Measurements from ENCODE around the gene MAPKAPK2. TPM values are rescaled to one million over a fixed set of nuclear protein-coding genes. Genes with fewer than 3 reads are reported as not detected.

The MAPKAPK2 gene
- total RNA-seq, 1 experiment from 2014 or later = 54.9 TPM

- TF ChIP-seq ZBTB21 (CRISPR knock-in tag; IDR thresholded peaks at IDR 0.05; ENCODE audit: borderline replicate concordance) (no peak), ZNF138 (CRISPR knock-in tag; conservative IDR thresholded peaks at IDR 0.05) (no peak), TEAD4 (CRISPR knock-in tag; IDR thresholded peaks at IDR 0.05) (no peak), ZNF396 (CRISPR knock-in tag; IDR thresholded peaks at IDR 0.05; ENCODE audit: borderline replicate concordance) (no peak), GRHL2 (CRISPR knock-in tag; IDR thresholded peaks at IDR 0.05; ENCODE audit: insufficient replicate concordance, severe bottlenecking) (no peak), MAX (CRISPR knock-in tag; IDR thresholded peaks at IDR 0.05) (no peak)
- TF ChIP-seq, protein P1, sequence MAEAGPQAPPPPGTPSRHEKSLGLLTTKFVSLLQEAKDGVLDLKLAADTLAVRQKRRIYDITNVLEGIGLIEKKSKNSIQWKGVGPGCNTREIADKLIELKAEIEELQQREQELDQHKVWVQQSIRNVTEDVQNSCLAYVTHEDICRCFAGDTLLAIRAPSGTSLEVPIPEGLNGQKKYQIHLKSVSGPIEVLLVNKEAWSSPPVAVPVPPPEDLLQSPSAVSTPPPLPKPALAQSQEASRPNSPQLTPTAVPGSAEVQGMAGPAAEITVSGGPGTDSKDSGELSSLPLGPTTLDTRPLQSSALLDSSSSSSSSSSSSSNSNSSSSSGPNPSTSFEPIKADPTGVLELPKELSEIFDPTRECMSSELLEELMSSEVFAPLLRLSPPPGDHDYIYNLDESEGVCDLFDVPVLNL (CRISPR knock-in tag; IDR thresholded peaks at IDR 0.05; ENCODE audit: borderline replicate concordance, low read depth) = no peak
- Mint-ChIP-seq H3K9me3 (no peaks in the 10 kb centered on the region), H3K27me3 (ENCODE audit: low read depth) (peaks cover 10% of the 10 kb centered on the region), H3K4me3 (no peak overlapping the region), H3K4me1 (peaks cover 2% of the 10 kb centered on the region), H3K36me3 (peaks cover 11% of the 10 kb centered on the region), H3K27ac (no peak overlapping the region)
- ChIA-PET POLR2A (no interaction called here), CTCF (interaction anchor here (1.3 kb wide), 1 partner anchor 40 kb away, joined by 3 read pairs; the partner anchor contains the start of gene EIF2D)
- ATAC-seq (no peak), DNase-seq (ENCODE audit: low spot score) (no peak)
Observed at GRCh38 chr1:206651958-206652890, 32.5 kb upstream of the MAPKAPK2 start.

- H3K4me3 Mint-ChIP-seq = no peak overlapping the region
- ChIA-PET POLR2A (no interaction called here), CTCF (interaction anchor here (1.1 to 20.5 kb wide), 2 partner anchors 10 to 21 kb away, joined by 3 to 659 read pairs; partner anchors contain the start of gene DYRK3)
- no peak overlapping the region for H3K27ac Mint-ChIP-seq
- ATAC-seq (no peak), DNase-seq (ENCODE audit: low spot score) (no peak)
- H3K36me3 Mint-ChIP-seq = no peaks in the 10 kb centered on the region
- H3K27me3 Mint-ChIP-seq (ENCODE audit: low read depth) = peaks cover 21% of the 10 kb centered on the region
- peaks cover 17% of the 10 kb centered on the region for H3K4me1 Mint-ChIP-seq
- no peaks in the 10 kb centered on the region for H3K9me3 Mint-ChIP-seq
- no peak for TF ChIP-seq RORB (CRISPR knock-in tag; IDR thresholded peaks at IDR 0.05)
- TF ChIP-seq, protein P2, sequence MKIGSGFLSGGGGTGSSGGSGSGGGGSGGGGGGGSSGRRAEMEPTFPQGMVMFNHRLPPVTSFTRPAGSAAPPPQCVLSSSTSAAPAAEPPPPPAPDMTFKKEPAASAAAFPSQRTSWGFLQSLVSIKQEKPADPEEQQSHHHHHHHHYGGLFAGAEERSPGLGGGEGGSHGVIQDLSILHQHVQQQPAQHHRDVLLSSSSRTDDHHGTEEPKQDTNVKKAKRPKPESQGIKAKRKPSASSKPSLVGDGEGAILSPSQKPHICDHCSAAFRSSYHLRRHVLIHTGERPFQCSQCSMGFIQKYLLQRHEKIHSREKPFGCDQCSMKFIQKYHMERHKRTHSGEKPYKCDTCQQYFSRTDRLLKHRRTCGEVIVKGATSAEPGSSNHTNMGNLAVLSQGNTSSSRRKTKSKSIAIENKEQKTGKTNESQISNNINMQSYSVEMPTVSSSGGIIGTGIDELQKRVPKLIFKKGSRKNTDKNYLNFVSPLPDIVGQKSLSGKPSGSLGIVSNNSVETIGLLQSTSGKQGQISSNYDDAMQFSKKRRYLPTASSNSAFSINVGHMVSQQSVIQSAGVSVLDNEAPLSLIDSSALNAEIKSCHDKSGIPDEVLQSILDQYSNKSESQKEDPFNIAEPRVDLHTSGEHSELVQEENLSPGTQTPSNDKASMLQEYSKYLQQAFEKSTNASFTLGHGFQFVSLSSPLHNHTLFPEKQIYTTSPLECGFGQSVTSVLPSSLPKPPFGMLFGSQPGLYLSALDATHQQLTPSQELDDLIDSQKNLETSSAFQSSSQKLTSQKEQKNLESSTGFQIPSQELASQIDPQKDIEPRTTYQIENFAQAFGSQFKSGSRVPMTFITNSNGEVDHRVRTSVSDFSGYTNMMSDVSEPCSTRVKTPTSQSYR (CRISPR knock-in tag; IDR thresholded peaks at IDR 0.05) = no peak
- TF ChIP-seq JAZF1 (CRISPR knock-in tag; IDR thresholded peaks at IDR 0.05) = no peak
- TF ChIP-seq ERG (CRISPR knock-in tag; IDR thresholded peaks at IDR 0.05) = no peak
- TF ChIP-seq, protein P1 (CRISPR knock-in tag; IDR thresholded peaks at IDR 0.05; ENCODE audit: borderline replicate concordance, low read depth) = no peak
- TF ChIP-seq ZNF671 (CRISPR knock-in tag; IDR thresholded peaks at IDR 0.05) = no peak
- TF ChIP-seq ZNF416 (CRISPR knock-in tag; IDR thresholded peaks at IDR 0.05) = no peak
- no peak for TF ChIP-seq ETV6 (CRISPR knock-in tag; IDR thresholded peaks at IDR 0.05)
- TF ChIP-seq ZNF512 (CRISPR knock-in tag; IDR thresholded peaks at IDR 0.05; ENCODE audit: borderline replicate concordance) = no peak
- TF ChIP-seq, protein P3, sequence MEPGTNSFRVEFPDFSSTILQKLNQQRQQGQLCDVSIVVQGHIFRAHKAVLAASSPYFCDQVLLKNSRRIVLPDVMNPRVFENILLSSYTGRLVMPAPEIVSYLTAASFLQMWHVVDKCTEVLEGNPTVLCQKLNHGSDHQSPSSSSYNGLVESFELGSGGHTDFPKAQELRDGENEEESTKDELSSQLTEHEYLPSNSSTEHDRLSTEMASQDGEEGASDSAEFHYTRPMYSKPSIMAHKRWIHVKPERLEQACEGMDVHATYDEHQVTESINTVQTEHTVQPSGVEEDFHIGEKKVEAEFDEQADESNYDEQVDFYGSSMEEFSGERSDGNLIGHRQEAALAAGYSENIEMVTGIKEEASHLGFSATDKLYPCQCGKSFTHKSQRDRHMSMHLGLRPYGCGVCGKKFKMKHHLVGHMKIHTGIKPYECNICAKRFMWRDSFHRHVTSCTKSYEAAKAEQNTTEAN (CRISPR knock-in tag; IDR thresholded peaks at IDR 0.05) = no peak
- TF ChIP-seq NR2C2 (CRISPR knock-in tag; IDR thresholded peaks at IDR 0.05) = no peak
- no peak for TF ChIP-seq ZNF317 (CRISPR knock-in tag; IDR thresholded peaks at IDR 0.05; ENCODE audit: borderline replicate concordance, low read depth)
- no peak for TF ChIP-seq FOXJ3 (CRISPR knock-in tag; IDR thresholded peaks at IDR 0.05; ENCODE audit: borderline replicate concordance)
- TF ChIP-seq, protein P4, sequence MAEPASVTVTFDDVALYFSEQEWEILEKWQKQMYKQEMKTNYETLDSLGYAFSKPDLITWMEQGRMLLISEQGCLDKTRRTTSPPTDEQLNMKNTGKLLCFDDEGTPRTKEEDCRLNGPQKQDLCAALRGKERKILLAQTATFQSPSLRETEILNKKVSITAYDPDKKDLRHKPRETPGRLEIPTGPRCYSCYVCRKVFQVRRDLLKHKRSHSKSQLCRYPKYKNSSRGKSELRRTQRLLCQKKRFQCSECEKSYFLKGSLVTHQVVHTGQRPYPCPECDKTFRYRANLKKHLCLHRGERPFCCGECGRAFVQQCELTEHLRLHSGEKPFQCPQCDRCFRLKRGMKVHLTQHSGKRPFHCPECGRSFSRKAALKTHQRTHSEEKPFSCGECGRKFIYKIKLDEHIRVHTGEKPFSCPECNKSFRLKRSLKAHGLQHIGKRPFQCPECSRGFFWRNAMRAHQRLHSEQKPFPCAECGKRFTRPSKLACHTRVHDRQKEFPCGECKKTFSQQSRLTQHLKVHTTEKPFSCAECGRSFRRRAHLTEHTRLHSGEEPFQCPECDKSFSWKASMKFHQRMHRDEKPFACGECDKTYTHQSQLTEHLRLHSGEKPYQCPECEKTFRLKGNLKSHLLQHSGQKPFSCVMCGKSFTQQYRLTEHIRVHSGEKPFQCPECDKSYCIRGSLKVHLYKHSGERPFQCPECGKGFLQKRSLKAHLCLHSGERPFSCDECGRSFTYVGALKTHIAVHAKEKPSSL (CRISPR knock-in tag; conservative IDR thresholded peaks at IDR 0.05) = no peak
Observed at GRCh38 chr1:206653715-206654459, 30.8 kb upstream of the MAPKAPK2 start.
